K562 (cell line): ENCODE data around the gene HAP1. TPM values are rescaled to one million over a fixed set of nuclear protein-coding genes. Genes with fewer than 3 reads are reported as not detected.

ENCODE experiments used
- ADNP ChIP-seq: fragments of 200-800 bp; sonication (Bioruptor generic); IDR thresholded peaks from 2 replicates; pipeline ENCODE4 v1.6.1; 2016; ENCODE audit warnings: missing genetic modification characterization, missing compliant biosample characterization
- DIDO1 ChIP-seq: fragments of 450-650 bp; IDR thresholded peaks from 2 replicates; pipeline ENCODE4 v1.6.1; 2016; ENCODE audit warnings: low read depth, missing biosample characterization, missing genetic modification characterization
- EWSR1 ChIP-seq: fragments of 450-650 bp; IDR thresholded peaks from 2 replicates; pipeline ENCODE4 v1.6.1; 2018; ENCODE audit warnings: borderline replicate concordance, mild to moderate bottlenecking, low read depth, moderate library complexity; ENCODE audit not compliant: partially characterized antibody
- HNRNPL ChIP-seq: fragments of 200-400 bp; formaldehyde crosslinking; IDR thresholded peaks from 2 replicates; pipeline ENCODE4 v1.6.1; 2017; ENCODE audit warnings: low read depth, mild to moderate bottlenecking, low read length
- HNRNPLL ChIP-seq: fragments of 200-400 bp; formaldehyde crosslinking; IDR thresholded peaks from 2 replicates; pipeline ENCODE4 v1.6.1; 2017; ENCODE audit warnings: low read length, low read depth, mild to moderate bottlenecking; ENCODE audit not compliant: poor library complexity, severe bottlenecking
- KDM2B ChIP-seq: fragments of 250-450 bp; sonication (Bioruptor Pico); IDR thresholded peaks from 2 replicates; pipeline ENCODE4 v1.8.0; 2021; ENCODE audit warnings: mild to moderate bottlenecking, moderate library complexity
- NR2C1 ChIP-seq, 2 experiments: fragments of 450-650 bp; IDR thresholded peaks; 2 replicates each; pipeline ENCODE4 v1.6.1; 2017; ENCODE audit warnings: mild to moderate bottlenecking in 2 of 2, antibody characterized with exemption in 1 of 2, inconsistent platforms in 1 of 2, missing compliant biosample characterization in 1 of 2, missing genetic modification characterization in 1 of 2
- PCBP1 ChIP-seq: fragments of 200-400 bp; formaldehyde crosslinking; IDR thresholded peaks from 2 replicates; pipeline ENCODE4 v1.6.1; 2018; ENCODE audit warnings: mild to moderate bottlenecking, low read depth, low read length; ENCODE audit not compliant: poor library complexity, severe bottlenecking
- SAP30 ChIP-seq: fragments of 200-600 bp; sonication (generic); IDR thresholded peaks from 2 replicates; pipeline ENCODE4 v1.6.1; 2012; ENCODE audit warnings: borderline replicate concordance, low read depth, mild to moderate bottlenecking, moderate library complexity, low read length, control low read depth, inconsistent platforms; ENCODE audit not compliant: insufficient read depth, poor library complexity, severe bottlenecking
- TCF15 ChIP-seq: fragments of 250-450 bp; sonication (Bioruptor Pico); IDR thresholded peaks from 2 replicates; pipeline ENCODE4 v1.8.0; 2022; ENCODE audit warnings: moderate library complexity, mild to moderate bottlenecking, inconsistent platforms
- XRCC3 ChIP-seq: fragments of 450-650 bp; IDR thresholded peaks from 2 replicates; pipeline ENCODE4 v1.6.1; 2017; ENCODE audit warnings: mild to moderate bottlenecking, moderate library complexity
- ZBTB1 ChIP-seq: sonication (generic); formaldehyde crosslinking; IDR thresholded peaks from 2 replicates; pipeline ENCODE4 v1.8.1; 2023; ENCODE audit warnings: missing genetic modification reagents, low read depth, mild to moderate bottlenecking, borderline replicate concordance
- ZNF263 ChIP-seq: sonication (generic); formaldehyde crosslinking; IDR thresholded peaks from 2 replicates; pipeline ENCODE4 v1.8.0; 2022; ENCODE audit warnings: mild to moderate bottlenecking, missing genetic modification reagents, borderline replicate concordance
- ZNF431 ChIP-seq: sonication (generic); formaldehyde crosslinking; IDR thresholded peaks from 2 replicates; pipeline ENCODE4 v1.8.0; 2022; ENCODE audit warnings: mild to moderate bottlenecking, missing genetic modification reagents
- ZNF785 ChIP-seq: fragments of 250-450 bp; sonication (Bioruptor Pico); IDR thresholded peaks from 2 replicates; pipeline ENCODE4 v1.4.0; 2020; ENCODE audit warnings: mild to moderate bottlenecking
- polyA plus RNA-seq, 8 experiments: library from polyadenylated mRNA; depleted of rRNA in 4 of 8; stranded (reverse) in 5 of 8; unstranded in 3 of 8; fragments of >200 nt; fragmentation: Nextera tagmentation in 2 of 8; fragmentation: Illumina TruSeq in 1 of 8; extraction: Ambion mirVana in 2 of 8; extraction: Trizol in 1 of 8; gene quantifications; 2 replicates each; pipeline versions ENCODE4 v1.2.1 to v1.2.3, GENCODE V29; 2011 to 2014; ENCODE audit warnings: inconsistent platforms in 1 of 8, missing spikeins in 1 of 8
- total RNA-seq, 7 experiments: library from RNA; depleted of rRNA in 6 of 7; stranded (reverse); fragments of >200 nt in 6 of 7; fragmentation: Illumina TruSeq in 2 of 7; extraction: Trizol in 2 of 7; gene quantifications; 2 replicates each; pipeline versions ENCODE4 v1.2.1 to v1.2.3, GENCODE V29; 2011 to 2021; ENCODE audit warnings: low replicate concordance in 1 of 7
- TF ChIP-seq, protein P1 (sequence below): fragments of 450-650 bp; IDR thresholded peaks from 2 replicates; pipeline ENCODE4 v1.6.1; 2017; ENCODE audit warnings: antibody characterized with exemption
- TF ChIP-seq, protein P2 (sequence below): sonication (generic); formaldehyde crosslinking; IDR thresholded peaks from 2 replicates; pipeline ENCODE4 v1.8.1; 2023; ENCODE audit warnings: missing genetic modification reagents, mild to moderate bottlenecking, borderline replicate concordance
- TF ChIP-seq, protein P3 (sequence below): conservative IDR thresholded peaks from 2 replicates; pipeline ENCODE4 v1.6.1; 2011; ENCODE audit warnings: low read depth, mild to moderate bottlenecking, low read length; ENCODE audit not compliant: control insufficient read depth

HAP1 gene
- total and polyA plus RNA-seq, 9 of the 15 experiments (the other 6 are each of a cell fraction or from before 2014, with no cell fraction given) = under 0.01 to 0.09 (median 0.04) TPM; not detected in 6

DNA sequence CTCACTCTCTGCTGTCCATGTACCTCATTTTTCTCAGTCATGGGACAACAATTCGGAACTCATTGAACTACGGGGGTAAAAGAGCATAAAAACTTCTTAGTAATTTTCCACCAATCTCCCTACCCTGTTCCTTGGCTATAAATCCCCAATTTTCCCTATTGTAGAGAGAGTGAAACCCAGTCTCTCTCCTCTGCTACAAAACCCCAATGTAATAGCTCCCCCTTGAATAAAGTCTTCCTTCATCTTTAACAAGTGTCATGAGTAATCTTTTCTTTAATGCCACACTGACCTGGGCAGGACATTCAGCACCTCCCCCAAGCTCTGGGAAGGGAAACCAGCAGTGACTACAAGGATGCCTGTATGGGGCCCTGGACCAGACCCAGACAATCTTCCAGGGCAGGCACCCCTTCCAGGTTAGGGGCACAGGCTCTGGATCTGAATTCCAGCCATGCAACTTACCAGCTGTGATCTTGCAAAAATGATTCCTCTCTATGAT, 56.0 kb downstream of the HAP1 start (continued):
- TF ChIP-seq, protein P1, sequence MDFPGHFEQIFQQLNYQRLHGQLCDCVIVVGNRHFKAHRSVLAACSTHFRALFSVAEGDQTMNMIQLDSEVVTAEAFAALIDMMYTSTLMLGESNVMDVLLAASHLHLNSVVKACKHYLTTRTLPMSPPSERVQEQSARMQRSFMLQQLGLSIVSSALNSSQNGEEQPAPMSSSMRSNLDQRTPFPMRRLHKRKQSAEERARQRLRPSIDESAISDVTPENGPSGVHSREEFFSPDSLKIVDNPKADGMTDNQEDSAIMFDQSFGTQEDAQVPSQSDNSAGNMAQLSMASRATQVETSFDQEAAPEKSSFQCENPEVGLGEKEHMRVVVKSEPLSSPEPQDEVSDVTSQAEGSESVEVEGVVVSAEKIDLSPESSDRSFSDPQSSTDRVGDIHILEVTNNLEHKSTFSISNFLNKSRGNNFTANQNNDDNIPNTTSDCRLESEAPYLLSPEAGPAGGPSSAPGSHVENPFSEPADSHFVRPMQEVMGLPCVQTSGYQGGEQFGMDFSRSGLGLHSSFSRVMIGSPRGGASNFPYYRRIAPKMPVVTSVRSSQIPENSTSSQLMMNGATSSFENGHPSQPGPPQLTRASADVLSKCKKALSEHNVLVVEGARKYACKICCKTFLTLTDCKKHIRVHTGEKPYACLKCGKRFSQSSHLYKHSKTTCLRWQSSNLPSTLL = no peak
- TF ChIP-seq ZNF431 = peak; percentile 67; the same call in 1 of the 2 replicates
- no peak for TF ChIP-seq DIDO1 (tag)
- no peak for TF ChIP-seq PCBP1
- peak; percentile 11; the same call in 1 of the 2 replicates for TF ChIP-seq ADNP (tag)
- TF ChIP-seq, protein P2, sequence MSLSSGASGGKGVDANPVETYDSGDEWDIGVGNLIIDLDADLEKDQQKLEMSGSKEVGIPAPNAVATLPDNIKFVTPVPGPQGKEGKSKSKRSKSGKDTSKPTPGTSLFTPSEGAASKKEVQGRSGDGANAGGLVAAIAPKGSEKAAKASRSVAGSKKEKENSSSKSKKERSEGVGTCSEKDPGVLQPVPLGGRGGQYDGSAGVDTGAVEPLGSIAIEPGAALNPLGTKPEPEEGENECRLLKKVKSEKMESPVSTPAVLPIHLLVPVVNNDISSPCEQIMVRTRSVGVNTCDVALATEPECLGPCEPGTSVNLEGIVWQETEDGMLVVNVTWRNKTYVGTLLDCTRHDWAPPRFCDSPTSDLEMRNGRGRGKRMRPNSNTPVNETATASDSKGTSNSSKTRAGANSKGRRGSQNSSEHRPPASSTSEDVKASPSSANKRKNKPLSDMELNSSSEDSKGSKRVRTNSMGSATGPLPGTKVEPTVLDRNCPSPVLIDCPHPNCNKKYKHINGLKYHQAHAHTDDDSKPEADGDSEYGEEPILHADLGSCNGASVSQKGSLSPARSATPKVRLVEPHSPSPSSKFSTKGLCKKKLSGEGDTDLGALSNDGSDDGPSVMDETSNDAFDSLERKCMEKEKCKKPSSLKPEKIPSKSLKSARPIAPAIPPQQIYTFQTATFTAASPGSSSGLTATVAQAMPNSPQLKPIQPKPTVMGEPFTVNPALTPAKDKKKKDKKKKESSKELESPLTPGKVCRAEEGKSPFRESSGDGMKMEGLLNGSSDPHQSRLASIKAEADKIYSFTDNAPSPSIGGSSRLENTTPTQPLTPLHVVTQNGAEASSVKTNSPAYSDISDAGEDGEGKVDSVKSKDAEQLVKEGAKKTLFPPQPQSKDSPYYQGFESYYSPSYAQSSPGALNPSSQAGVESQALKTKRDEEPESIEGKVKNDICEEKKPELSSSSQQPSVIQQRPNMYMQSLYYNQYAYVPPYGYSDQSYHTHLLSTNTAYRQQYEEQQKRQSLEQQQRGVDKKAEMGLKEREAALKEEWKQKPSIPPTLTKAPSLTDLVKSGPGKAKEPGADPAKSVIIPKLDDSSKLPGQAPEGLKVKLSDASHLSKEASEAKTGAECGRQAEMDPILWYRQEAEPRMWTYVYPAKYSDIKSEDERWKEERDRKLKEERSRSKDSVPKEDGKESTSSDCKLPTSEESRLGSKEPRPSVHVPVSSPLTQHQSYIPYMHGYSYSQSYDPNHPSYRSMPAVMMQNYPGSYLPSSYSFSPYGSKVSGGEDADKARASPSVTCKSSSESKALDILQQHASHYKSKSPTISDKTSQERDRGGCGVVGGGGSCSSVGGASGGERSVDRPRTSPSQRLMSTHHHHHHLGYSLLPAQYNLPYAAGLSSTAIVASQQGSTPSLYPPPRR = no peak
- TF ChIP-seq XRCC3 = no peak
- TF ChIP-seq SAP30 = no peak
- TF ChIP-seq, protein P3, sequence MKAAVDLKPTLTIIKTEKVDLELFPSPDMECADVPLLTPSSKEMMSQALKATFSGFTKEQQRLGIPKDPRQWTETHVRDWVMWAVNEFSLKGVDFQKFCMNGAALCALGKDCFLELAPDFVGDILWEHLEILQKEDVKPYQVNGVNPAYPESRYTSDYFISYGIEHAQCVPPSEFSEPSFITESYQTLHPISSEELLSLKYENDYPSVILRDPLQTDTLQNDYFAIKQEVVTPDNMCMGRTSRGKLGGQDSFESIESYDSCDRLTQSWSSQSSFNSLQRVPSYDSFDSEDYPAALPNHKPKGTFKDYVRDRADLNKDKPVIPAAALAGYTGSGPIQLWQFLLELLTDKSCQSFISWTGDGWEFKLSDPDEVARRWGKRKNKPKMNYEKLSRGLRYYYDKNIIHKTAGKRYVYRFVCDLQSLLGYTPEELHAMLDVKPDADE = peak; percentile 92
- no peak for TF ChIP-seq ZNF785
- TF ChIP-seq KDM2B = no peak
- TF ChIP-seq TCF15 = no peak
- peak; percentile 62; the same call in 1 of the 2 replicates for TF ChIP-seq HNRNPL
- no peak for TF ChIP-seq HNRNPLL
- no peak for TF ChIP-seq ZNF263 (CRISPR knock-in tag)
- TF ChIP-seq NR2C1 (IDR thresholded peaks at IDR 0.05) = peak; percentile 43; the same call in 1 of the 2 replicates
- no peak for TF ChIP-seq NR2C1 (tag; IDR thresholded peaks at IDR 0.05)
- 0 out of 2 replicates have a peak, but pooled peaks have one; percentile 51 for TF ChIP-seq ZBTB1
- no peak for TF ChIP-seq EWSR1
